Glutamatergic neuron (in vitro differentiated cells): ENCODE data around the gene NEB. TPM values are rescaled to one million over a fixed set of nuclear protein-coding genes. Genes with fewer than 3 reads are reported as not detected.

Experiments
- DNase-seq: peaks from one replicate; pipeline ENCODE4 v3.0.0; 2022
- H3K27ac Mint-ChIP-seq: one replicate; pipeline ENCODE4 v1.8.0; 2020; ENCODE audit warnings: mild to moderate bottlenecking, mixed read lengths, inconsistent platforms; ENCODE audit not compliant: unreplicated experiment
- H3K27me3 Mint-ChIP-seq: one replicate; pipeline ENCODE4 v1.8.0; 2020; ENCODE audit warnings: mild to moderate bottlenecking, moderate library complexity, mixed read lengths, inconsistent platforms; ENCODE audit not compliant: unreplicated experiment
- H3K36me3 Mint-ChIP-seq: one replicate; pipeline ENCODE4 v1.8.0; 2020; ENCODE audit warnings: mild to moderate bottlenecking, mixed read lengths, inconsistent platforms; ENCODE audit not compliant: unreplicated experiment
- H3K4me1 Mint-ChIP-seq: one replicate; pipeline ENCODE4 v1.8.0; 2020; ENCODE audit warnings: mild to moderate bottlenecking, low read depth, mixed read lengths, inconsistent platforms; ENCODE audit not compliant: unreplicated experiment
- H3K4me3 Mint-ChIP-seq: one replicate; pipeline ENCODE4 v1.8.0; 2020; ENCODE audit warnings: mild to moderate bottlenecking, mixed read lengths, inconsistent platforms; ENCODE audit not compliant: unreplicated experiment
- H3K9me3 Mint-ChIP-seq: one replicate; pipeline ENCODE4 v1.8.0; 2020; ENCODE audit warnings: mild to moderate bottlenecking, moderate library complexity, mixed read lengths, inconsistent platforms; ENCODE audit not compliant: unreplicated experiment
- total RNA-seq: library from RNA; stranded (reverse); fragmentation: NEBNext Ultra II Directional; extraction: Animal tissue kit (Norgen Biotek cat#: 25700); gene quantifications from one replicate; pipeline ENCODE4 v1.2.1, GENCODE V29; 2021; ENCODE audit not compliant: unreplicated experiment
- TF ChIP-seq, protein P1 (sequence below): fragments of 200-600 bp; sonication (generic); IDR thresholded peaks from one replicate; pipeline ENCODE4 v1.5.0; 2021; ENCODE audit not compliant: partially characterized antibody, unreplicated experiment

NEB gene
- total RNA-seq, 1 donor from 2014 or later = 0.59 TPM

DNA sequence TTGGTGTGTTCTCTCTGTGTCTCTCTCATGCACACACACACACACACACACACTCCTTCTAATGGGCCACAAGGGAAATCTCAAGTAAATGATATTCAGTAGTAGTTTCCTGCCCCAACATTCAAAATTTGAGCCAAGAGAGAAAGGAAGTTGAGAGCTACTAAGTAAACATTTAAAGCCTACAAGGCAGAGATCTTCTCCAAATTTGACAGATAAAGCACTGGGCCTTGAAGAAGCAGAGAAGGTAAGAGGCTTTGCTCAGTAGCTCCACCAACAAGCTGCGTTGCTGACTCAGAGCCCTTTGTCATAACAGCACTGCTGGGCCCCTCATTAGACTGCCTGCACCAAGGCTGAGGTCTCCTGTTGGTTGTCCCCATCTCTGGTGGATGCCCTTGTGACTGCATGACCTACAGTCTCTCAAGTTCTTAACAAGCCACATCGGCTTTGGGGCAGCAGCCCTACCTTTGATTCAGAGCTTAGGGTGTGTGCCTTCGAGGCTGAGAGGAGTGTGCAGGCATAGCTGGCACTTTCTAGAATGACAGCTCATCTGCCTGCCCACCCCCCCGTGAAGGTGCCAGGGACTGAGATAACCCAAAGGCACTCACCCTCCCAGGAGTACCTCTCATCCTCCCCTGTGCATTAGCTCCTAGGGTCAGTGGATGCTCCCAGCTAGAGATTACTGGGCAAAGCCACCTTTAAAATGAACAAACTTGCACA is 32.3 kb upstream of the NEB start:
- Mint-ChIP-seq H3K27ac (no peak overlapping the region), H3K4me1 (peaks cover 34% of the 10 kb centered on the region), H3K27me3 (no peaks in the 10 kb centered on the region), H3K36me3 (no peaks in the 10 kb centered on the region), H3K4me3 (no peak overlapping the region), H3K9me3 (peaks cover 2% of the 10 kb centered on the region)
- no peak for DNase-seq
- TF ChIP-seq, protein P1, sequence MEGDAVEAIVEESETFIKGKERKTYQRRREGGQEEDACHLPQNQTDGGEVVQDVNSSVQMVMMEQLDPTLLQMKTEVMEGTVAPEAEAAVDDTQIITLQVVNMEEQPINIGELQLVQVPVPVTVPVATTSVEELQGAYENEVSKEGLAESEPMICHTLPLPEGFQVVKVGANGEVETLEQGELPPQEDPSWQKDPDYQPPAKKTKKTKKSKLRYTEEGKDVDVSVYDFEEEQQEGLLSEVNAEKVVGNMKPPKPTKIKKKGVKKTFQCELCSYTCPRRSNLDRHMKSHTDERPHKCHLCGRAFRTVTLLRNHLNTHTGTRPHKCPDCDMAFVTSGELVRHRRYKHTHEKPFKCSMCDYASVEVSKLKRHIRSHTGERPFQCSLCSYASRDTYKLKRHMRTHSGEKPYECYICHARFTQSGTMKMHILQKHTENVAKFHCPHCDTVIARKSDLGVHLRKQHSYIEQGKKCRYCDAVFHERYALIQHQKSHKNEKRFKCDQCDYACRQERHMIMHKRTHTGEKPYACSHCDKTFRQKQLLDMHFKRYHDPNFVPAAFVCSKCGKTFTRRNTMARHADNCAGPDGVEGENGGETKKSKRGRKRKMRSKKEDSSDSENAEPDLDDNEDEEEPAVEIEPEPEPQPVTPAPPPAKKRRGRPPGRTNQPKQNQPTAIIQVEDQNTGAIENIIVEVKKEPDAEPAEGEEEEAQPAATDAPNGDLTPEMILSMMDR = no peak

DNA sequence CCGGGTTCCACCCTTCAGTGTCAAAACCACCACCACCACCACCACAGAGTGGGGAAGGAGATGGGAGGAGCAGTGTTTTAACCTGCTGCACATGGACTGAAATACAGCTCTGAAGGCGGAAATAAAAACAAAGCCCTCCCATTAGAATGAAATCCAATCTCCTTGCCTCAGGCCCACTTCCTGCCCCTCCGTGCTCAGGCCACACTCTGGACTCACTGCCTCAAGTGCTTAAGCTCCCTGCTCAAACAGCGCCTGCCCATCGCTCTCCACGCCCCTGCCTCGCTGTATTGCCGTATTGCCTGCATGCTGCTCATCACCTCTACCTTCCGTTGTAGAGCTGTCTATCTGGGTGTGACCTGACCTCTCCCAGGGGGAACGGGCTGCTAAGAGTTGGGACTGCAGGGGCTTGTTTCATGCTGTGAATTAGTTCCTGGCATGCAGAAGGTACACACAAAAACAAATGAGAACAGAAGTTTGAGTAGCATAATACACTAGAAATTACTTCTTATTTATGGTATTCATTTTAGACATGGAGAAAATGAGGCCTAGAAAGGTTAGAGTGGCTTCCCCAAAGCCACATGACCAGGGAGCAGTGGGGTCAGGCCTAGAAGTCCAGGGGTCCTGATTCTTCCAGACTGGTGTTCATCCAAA is 31.6 kb upstream of the NEB start:
- TF ChIP-seq, protein P1 = no peak
- DNase-seq = no peak
- Mint-ChIP-seq H3K36me3 (no peaks in the 10 kb centered on the region), H3K4me3 (peak overlapping the region; percentile 30), H3K9me3 (peaks cover 4% of the 10 kb centered on the region), H3K27me3 (no peaks in the 10 kb centered on the region), H3K27ac (peak overlapping the region; percentile 8), H3K4me1 (peaks cover 36% of the 10 kb centered on the region)

DNA sequence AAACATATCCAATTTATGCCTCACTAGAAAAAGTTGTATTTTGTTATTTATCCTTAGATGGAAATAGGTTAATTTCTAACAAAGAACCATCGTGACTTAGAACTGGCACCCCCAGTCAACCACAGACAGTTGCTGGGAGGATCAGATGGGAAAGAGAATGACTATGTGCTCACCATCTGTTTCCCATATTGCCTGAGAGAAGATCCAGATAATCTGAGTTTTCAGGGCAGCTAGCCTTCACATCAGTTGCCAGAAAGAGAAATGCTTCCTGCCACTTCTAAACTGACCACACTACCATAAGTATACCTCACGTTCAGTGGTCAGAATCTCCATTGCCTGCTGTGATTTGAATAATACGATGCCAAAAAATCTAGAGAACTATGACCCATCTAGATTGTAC is 28.4 kb upstream of the NEB start:
- H3K4me3 Mint-ChIP-seq = no peak overlapping the region
- DNase-seq = no peak
- H3K27me3 Mint-ChIP-seq = no peaks in the 10 kb centered on the region
- TF ChIP-seq, protein P1 = no peak
- peak overlapping the region; percentile 66 for H3K27ac Mint-ChIP-seq
- peaks cover 4% of the 10 kb centered on the region for H3K9me3 Mint-ChIP-seq
- no peaks in the 10 kb centered on the region for H3K36me3 Mint-ChIP-seq
- H3K4me1 Mint-ChIP-seq = peaks cover 47% of the 10 kb centered on the region

DNA sequence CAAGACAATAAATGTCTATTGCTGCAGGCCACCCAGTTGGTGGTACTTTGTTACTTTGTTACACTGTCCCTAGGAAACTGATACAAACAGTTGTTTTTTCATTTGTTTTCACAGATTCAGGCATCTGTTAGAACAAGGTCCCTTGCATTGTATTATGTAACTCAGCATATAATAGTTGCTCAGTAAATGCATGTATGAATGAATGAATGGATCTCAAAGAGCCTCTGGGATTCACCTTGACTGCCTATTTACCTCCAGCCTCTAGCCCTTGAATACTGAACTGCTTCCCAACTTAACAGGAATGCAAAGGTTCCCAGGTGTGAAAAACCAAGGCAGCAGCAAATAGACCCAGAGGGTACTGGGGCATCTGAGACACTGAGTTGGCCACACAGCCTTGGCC is 27.4 kb upstream of the NEB start:
- peaks cover 56% of the 10 kb centered on the region for H3K4me1 Mint-ChIP-seq
- no peak overlapping the region for H3K27ac Mint-ChIP-seq
- peaks cover 4% of the 10 kb centered on the region for H3K9me3 Mint-ChIP-seq
- no peaks in the 10 kb centered on the region for H3K27me3 Mint-ChIP-seq
- no peak overlapping the region for H3K4me3 Mint-ChIP-seq
- TF ChIP-seq, protein P1 = no peak
- no peaks in the 10 kb centered on the region for H3K36me3 Mint-ChIP-seq
- no peak for DNase-seq

DNA sequence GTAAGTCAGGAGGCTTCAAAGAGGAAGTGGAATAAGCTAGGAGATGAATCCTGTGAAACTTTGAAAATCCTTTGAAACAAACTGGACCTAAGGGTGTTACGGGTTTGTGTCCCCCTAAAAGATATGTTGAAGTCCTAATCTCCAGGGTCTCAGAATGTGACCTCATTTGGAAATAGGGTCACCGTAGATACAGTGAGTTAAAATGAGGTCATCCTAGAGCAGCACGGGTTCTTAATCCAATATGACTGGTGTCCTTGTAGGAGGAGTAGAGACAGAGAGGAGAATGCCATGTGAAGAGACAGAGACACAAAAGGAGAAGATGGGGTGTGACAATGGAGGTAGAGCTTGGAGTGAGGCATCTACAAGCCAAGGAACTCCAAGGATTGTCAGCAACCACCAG is 26.9 kb upstream of the NEB start:
- Mint-ChIP-seq H3K4me3 (no peak overlapping the region), H3K27ac (no peak overlapping the region), H3K36me3 (no peaks in the 10 kb centered on the region), H3K4me1 (peaks cover 55% of the 10 kb centered on the region), H3K9me3 (peaks cover 4% of the 10 kb centered on the region), H3K27me3 (no peaks in the 10 kb centered on the region)
- DNase-seq = no peak
- TF ChIP-seq, protein P1 = no peak
